Fibroblast of lung (primary cell): ENCODE data around the gene NXF2. TPM values are rescaled to one million over a fixed set of nuclear protein-coding genes. Genes with fewer than 3 reads are reported as not detected.
"Not testable (repeated sequence)": the region's sequence is repeated elsewhere in the genome, so short reads cannot be mapped to it uniquely, and the experiment has no call there.

Experiments used
- DNase-seq, 2 donors: peaks; one replicate each; pipeline versions ENCODE4 v3.0.0 to v3.0.0-alpha.2; 2010; ENCODE audit warnings: low read depth in 2 of 2
- H2AFZ ChIP-seq: 2 replicates; pipeline ENCODE4 v1.5.1; 2012; ENCODE audit warnings: low read length, control low read depth, inconsistent platforms
- H3K27ac ChIP-seq: 2 replicates; pipeline ENCODE4 v1.5.1; 2011; ENCODE audit warnings: low read length, control low read depth; ENCODE audit not compliant: insufficient read depth
- H3K27me3 ChIP-seq: 2 replicates; pipeline ENCODE4 v1.5.1; 2011; ENCODE audit warnings: mild to moderate bottlenecking, low read length; ENCODE audit not compliant: control insufficient read depth, insufficient read depth
- H3K36me3 ChIP-seq: 2 replicates; pipeline ENCODE4 v1.5.1; 2011; ENCODE audit warnings: low read length; ENCODE audit not compliant: control insufficient read depth, insufficient read depth
- H3K4me1 ChIP-seq: 2 replicates; pipeline ENCODE4 v1.5.1; 2011; ENCODE audit warnings: low read length; ENCODE audit not compliant: control insufficient read depth, insufficient read depth; ENCODE audit errors: extremely low read depth
- H3K4me2 ChIP-seq: 2 replicates; pipeline ENCODE4 v1.5.1; 2011; ENCODE audit warnings: low read length, control low read depth; ENCODE audit not compliant: insufficient read depth; ENCODE audit errors: extremely low read depth
- H3K4me3 ChIP-seq, 4 experiments: fragments of 200-600 bp in 1 of 4; sonication (generic) in 1 of 4; replicated peaks in 1 of 4; 2 replicates each; pipeline ENCODE4 v1.5.1; 2011 to 2016; ENCODE audit warnings: low read length in 4 of 4, low read depth in 3 of 4, mild to moderate bottlenecking in 3 of 4, control low read depth in 2 of 4, inconsistent platforms in 1 of 4, mixed read lengths in 1 of 4; ENCODE audit not compliant: insufficient read depth in 1 of 4; ENCODE audit errors: control extremely low read depth in 1 of 4
- H3K79me2 ChIP-seq: 2 replicates; pipeline ENCODE4 v1.5.1; 2012; ENCODE audit warnings: mild to moderate bottlenecking, low read length, inconsistent platforms; ENCODE audit not compliant: control insufficient read depth, insufficient read depth
- H3K9ac ChIP-seq: 2 replicates; pipeline ENCODE4 v1.5.1; 2011; ENCODE audit warnings: mild to moderate bottlenecking, low read length, control low read depth; ENCODE audit not compliant: insufficient read depth
- H3K9me3 ChIP-seq: 2 replicates; pipeline ENCODE4 v1.5.1; 2012; ENCODE audit warnings: low read depth, low read length; ENCODE audit not compliant: control insufficient read depth, insufficient read depth
- H4K20me1 ChIP-seq: 2 replicates; pipeline ENCODE4 v1.5.1; 2011; ENCODE audit warnings: low read length; ENCODE audit not compliant: control insufficient read depth, insufficient read depth; ENCODE audit errors: extremely low read depth
- polyA minus RNA-seq: library from RNA; depleted of rRNA, polyadenylated mRNA; stranded (reverse); fragments of >200 nt; gene quantifications from 2 replicates; pipeline ENCODE4 v1.2.3, GENCODE V29; 2011; ENCODE audit warnings: low replicate concordance
- polyA plus RNA-seq, 2 donors: library from polyadenylated mRNA; depleted of rRNA in 1 of 2; stranded (reverse) in 1 of 2; unstranded in 1 of 2; fragments of >200 nt; gene quantifications; 2 replicates each; pipeline ENCODE4 v1.2.1, GENCODE V29; 2011 to 2012; ENCODE audit warnings: missing spikeins in 1 of 2
- total RNA-seq: library from RNA; depleted of rRNA; stranded (reverse); fragments of >200 nt; gene quantifications from 2 replicates; pipeline ENCODE4 v1.2.1, GENCODE V29; 2014

The NXF2 gene
- total RNA-seq: not detected in 2 replicates
- not detected in 2 replicates for polyA plus RNA-seq
- not detected in 2 replicates for polyA plus RNA-seq (2012)
- polyA minus RNA-seq: not detected in 2 replicates

GRCh38 chrX:102246893-102247292 lies at the start of gene NXF2:
Gene NXF2, plus strand, starts transcription at chrX:102247167. Its CDS starts 59,912 bp downstream, at chrX:102307079.
- H4K20me1 ChIP-seq, H3K9me3 ChIP-seq, H3K79me2 ChIP-seq, H3K36me3 ChIP-seq, H3K4me2 ChIP-seq, H3K27me3 ChIP-seq, H3K4me3 ChIP-seq, DNase-seq, H3K27ac ChIP-seq, H2AFZ ChIP-seq, H3K4me1 ChIP-seq, H3K9ac ChIP-seq: not testable (repeated sequence)

GRCh38 chrX:102207940-102208339 lies 39.0 kb upstream of the NXF2 start:
- not testable (repeated sequence) for H3K4me2 ChIP-seq, H3K4me1 ChIP-seq, H4K20me1 ChIP-seq, H3K4me3 ChIP-seq, H3K79me2 ChIP-seq, H3K27ac ChIP-seq, H3K36me3 ChIP-seq, H3K9me3 ChIP-seq, H3K9ac ChIP-seq, DNase-seq, H3K27me3 ChIP-seq, H2AFZ ChIP-seq

- H3K36me3 ChIP-seq, H3K4me3 ChIP-seq, H4K20me1 ChIP-seq, H3K9ac ChIP-seq, H3K4me1 ChIP-seq, H2AFZ ChIP-seq, H3K4me2 ChIP-seq, H3K27ac ChIP-seq, H3K79me2 ChIP-seq, H3K27me3 ChIP-seq, DNase-seq, H3K9me3 ChIP-seq: not testable (repeated sequence)
These were observed 32.0 kb upstream of the NXF2 start, which contains the start of gene TCP11X1 for GRCh38 chrX:102214986-102215385. Gene TCP11X1, plus strand, starts transcription at chrX:102215301.

- not testable (repeated sequence) for H3K79me2 ChIP-seq, H3K9ac ChIP-seq, H3K4me2 ChIP-seq, H4K20me1 ChIP-seq, H3K27ac ChIP-seq, DNase-seq, H3K9me3 ChIP-seq, H2AFZ ChIP-seq, H3K36me3 ChIP-seq, H3K4me3 ChIP-seq, H3K4me1 ChIP-seq, H3K27me3 ChIP-seq
These were observed 30.5 kb upstream of the NXF2 start for GRCh38 chrX:102216497-102216896.

GRCh38 chrX:102235678-102236077 lies 11.3 kb upstream of the NXF2 start:
- DNase-seq, H3K9me3 ChIP-seq, H3K9ac ChIP-seq, H3K36me3 ChIP-seq, H3K4me3 ChIP-seq, H3K27me3 ChIP-seq, H2AFZ ChIP-seq, H3K79me2 ChIP-seq, H3K4me2 ChIP-seq, H3K4me1 ChIP-seq, H3K27ac ChIP-seq, H4K20me1 ChIP-seq: not testable (repeated sequence)

- not testable (repeated sequence) for H3K4me3 ChIP-seq, DNase-seq, H3K9me3 ChIP-seq, H3K36me3 ChIP-seq, H3K9ac ChIP-seq, H3K4me2 ChIP-seq, H3K4me1 ChIP-seq, H4K20me1 ChIP-seq, H2AFZ ChIP-seq, H3K79me2 ChIP-seq, H3K27ac ChIP-seq, H3K27me3 ChIP-seq
These were observed 6.7 kb upstream of the NXF2 start for GRCh38 chrX:102240265-102240664.

GRCh38 chrX:102272231-102272630 lies 25.3 kb downstream of the NXF2 start:
- H3K9me3 ChIP-seq, H3K4me1 ChIP-seq, DNase-seq, H3K4me3 ChIP-seq, H4K20me1 ChIP-seq, H2AFZ ChIP-seq, H3K27me3 ChIP-seq, H3K27ac ChIP-seq, H3K9ac ChIP-seq, H3K79me2 ChIP-seq, H3K4me2 ChIP-seq, H3K36me3 ChIP-seq: not testable (repeated sequence)
